Inflammatory macrophage treated with lipopolysaccharide for 4 hours (primary cell): Measurements from ENCODE around the gene FPGT.
"Not testable (repeated sequence)": the region's sequence is repeated elsewhere in the genome, so short reads cannot be mapped to it uniquely, and the experiment has no call there.

Source experiments
- DNase-seq: peaks from one replicate; pipeline ENCODE4 v3.0.0-alpha.2; 2020

The FPGT gene

DNA sequence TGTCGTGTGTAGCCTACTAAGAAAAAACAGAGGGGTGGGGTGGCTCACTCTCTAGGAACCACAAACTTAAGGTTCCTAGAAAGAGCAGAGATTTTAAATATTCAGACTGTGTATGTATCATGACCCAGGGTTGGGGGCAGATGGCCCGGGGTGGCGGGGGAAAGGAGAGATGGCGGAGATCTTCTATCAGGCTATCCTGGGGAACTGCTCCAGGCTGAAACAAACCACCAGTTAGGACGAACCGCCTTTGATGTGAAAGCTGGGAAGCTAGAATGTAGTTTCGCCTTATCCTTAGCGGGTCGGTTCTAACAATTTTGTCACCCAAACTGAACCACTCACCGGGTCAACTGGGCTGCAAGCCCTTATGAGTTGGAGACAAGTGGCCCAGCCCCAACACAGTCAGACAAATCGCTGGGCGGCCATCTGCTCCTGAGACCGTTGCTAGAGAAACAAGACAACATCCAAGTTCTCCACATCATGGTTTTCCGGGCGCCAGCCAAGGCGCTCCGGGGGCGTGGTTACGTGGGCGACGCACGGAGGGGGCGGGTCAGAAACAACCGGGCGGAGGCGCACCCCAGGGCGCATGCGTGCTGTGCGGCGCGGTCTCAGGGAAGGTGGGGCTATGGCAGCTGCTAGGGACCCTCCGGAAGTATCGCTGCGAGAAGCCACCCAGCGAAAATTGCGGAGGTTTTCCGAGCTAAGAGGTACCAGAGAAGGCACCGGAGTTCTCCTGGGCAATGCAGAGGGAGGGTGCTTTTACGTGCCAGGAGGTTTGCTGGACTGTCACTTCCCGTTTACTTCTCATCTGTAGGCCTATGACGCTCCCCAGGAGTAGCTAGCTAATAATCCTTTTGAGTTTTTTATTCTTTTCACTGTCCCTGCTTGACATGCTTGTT, at the start of gene FPGT, which contains the start of gene LRRIQ3:
FPGT (plus strand) TSS at position 586 of the 896 bp plus-strand sequence; CDS start at position 623, 37 bp downstream.
LRRIQ3 (minus strand) TSS at position 520 of the 896 bp plus-strand sequence. CDS start 14,492 bp downstream, outside the sequence.
- peak; percentile 91 for DNase-seq

DNA sequence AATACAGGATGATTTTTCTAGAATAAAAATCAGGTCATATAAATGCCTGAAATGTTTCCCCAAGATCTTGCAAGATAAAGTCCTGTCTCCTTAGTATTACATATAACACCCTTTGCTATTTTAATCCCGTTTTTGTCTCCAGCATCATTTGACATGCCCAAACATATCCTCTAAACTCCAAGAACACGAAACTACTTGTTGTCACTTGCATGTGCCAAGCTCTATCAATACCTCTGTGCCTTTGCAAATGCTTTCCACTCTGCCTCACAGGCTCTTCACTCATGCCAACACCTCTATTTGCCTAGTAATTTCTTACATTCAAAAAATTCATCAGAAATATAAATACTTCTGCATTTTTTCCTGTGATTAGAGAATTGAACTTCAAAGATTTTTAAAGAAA, 38.0 kb upstream of the FPGT start:
- no peak for DNase-seq

DNA sequence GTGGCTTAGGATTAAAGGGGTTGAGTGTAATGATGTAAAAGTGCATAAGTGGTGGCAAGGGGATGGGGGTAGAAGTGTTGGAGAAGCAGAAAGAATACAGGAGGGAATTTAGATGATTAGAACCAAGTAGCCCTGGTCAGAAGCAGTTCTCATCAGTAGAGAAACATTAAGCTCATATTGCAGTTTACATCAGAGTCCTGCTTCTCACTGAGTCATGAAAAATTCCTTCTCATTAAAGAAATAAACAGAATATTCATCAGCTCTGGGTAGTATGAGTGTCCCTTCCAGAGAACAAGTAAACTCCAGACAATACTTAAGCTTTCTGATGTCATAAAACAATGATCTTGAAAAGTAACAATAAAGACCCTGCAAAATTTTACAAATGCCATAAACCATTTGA, 36.5 kb upstream of the FPGT start:
- DNase-seq, result no peak

DNA sequence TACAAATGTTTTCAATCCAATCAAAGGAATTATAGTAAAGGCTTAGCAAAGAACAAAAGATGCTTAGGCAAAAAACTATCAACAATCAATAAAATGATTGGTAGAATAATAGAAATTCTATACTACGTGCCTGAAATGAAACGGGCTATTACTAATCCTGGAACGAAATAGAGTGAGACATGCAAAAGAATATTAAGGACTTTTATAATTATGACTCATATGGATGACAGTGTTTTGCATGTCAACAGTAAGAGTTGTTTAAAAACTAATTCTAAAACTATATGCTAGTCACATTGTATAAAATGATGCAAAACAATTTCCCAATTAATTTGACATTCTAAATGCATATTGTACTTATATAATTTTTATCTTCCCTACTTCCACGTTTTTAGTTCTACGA, 35.7 kb upstream of the FPGT start:
- no peak for DNase-seq

DNA sequence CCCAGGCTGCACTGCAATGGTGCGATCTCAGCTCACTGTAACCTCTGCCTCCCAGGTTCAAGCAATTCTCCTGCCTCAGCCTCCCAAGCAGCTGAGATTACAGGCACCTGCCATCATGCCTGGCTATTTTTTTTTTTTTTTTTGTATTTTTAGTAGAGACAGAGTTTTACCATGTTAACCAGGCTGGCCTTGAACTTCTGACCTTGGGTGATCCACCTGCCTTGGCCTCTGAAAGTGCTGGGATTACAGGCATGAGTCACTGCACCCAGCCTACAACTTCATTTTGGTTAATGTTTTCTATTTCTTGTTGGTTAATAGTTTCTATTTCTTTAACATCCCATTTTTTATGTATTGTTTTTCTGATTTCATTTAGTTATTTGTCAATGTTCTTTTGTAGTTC, 23.6 kb upstream of the FPGT start:
- not testable (repeated sequence) for DNase-seq

DNA sequence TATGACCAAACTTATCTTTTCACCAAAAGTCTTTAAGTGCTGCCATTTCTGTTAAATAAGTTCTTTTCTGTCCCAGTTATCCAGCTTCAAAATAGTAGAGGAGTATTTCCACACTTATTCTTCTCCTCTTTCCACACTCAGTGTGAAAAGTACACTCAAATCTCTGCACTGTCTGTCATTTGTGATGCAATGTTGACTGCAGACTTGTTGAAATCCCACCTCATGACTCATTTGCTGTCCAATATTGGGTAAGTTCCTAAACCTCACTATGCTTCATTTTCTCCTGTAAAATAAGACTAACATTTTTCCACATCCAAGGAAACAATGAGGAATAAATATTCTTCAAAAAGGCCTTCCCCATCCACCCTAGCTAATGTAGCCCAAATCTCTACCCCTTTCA, 17.6 kb upstream of the FPGT start:
- DNase-seq, result peak; percentile 77

DNA sequence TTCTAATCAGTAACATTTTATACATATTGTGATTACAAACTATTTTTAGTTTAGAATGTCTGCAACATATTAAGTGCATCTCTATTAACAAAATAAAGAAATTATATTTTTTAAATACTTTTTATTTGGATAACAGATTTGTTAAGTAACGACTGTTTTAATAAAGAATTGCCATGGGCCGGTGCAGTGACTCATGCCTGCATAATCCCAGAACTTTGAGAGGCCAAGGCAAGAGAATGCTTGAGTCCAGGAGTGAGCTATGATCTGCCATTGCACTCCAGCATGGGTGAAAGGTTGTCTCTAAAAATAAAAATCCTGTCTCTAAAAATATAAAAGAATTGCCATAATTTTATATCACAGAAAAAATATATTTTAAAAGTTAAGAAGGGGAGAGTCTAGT, 4.1 kb upstream of the FPGT start:
- DNase-seq, result no peak

DNA sequence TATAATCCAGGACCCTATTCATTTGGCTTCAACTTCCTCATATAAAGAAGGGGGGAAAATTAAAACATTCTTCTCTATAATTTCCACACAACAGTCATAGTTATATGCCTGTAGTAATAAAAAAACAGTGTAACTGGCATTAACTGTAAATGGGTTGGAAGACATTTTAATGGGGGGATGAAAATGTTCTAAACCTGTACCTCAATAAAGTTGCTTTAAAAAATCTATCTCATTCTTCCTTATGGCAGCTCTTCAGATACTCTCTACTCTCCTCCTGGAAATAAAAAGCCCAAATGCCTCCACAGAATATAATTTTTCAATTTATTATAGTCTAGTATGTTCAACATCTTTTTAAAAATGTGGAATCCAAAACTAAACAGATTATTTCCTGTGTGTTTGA, 2.7 kb upstream of the FPGT start:
- no peak for DNase-seq

DNA sequence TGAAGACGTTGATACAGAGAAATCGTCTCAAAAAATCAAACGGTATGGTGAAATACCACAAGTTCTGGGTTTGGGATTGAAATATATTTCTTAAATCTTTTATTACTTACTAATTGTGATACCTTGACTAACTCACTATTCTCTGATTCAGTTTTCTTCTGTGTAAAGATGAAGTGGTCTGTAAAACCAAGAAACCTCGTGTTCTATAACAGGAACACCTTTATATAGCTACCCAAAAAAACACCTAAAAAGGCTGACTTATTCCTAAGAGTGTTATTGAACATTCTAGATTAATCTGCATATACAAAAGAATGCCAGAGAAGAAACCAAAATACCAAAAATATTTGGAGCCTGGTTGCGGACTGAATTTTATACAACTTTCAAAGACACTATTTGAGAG, 787 bp upstream of the FPGT start:
- DNase-seq, result no peak

DNA sequence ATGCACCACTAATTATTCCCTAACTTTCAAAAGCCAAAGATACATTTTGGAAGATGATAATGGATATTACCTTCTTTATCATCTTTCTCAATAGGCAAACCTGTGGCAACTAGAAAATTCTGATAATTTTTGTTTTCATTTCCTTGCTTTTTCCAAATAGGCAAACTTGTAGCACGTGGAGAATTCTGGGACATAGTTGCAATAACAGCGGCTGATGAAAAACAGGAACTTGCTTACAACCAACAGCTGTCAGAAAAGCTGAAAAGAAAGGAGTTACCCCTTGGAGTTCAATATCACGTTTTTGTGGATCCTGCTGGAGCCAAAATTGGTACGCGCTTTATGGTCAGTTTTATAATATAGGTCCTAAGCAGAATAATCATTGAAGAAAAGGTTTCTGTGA, 1.5 kb downstream of the FPGT start:
- peak; percentile 60 for DNase-seq

DNA sequence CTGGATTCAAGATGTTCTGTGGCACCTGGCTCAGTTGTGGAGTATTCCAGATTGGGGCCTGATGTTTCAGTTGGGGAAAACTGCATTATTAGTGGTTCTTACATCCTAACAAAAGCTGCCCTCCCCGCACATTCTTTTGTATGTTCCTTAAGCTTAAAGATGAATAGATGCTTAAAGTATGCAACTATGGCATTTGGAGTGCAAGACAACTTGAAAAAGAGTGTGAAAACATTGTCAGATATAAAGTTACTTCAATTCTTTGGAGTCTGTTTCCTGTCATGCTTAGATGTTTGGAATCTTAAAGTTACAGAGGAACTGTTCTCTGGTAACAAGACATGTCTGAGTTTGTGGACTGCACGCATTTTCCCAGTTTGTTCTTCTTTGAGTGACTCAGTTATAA, 7.2 kb downstream of the FPGT start:
- DNase-seq, result no peak

DNA sequence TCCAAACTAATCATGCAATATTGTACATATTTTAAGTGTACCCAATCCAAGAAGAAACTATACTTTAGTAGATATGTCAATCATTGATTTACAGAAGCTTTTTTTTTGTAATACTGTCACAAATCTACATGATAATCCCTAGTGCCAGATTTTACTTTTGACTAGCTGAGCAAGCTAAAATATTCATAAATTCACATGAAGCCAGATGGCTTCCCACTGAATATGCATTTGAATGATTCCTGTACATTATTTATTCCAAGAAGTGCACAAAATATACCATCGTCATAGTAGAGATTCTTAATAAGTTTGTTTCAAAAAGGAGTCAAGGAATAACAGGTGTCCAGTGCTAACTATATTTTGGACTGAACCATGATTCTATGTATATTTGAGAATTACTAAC, 17.2 kb downstream of the FPGT start:
- no peak for DNase-seq

DNA sequence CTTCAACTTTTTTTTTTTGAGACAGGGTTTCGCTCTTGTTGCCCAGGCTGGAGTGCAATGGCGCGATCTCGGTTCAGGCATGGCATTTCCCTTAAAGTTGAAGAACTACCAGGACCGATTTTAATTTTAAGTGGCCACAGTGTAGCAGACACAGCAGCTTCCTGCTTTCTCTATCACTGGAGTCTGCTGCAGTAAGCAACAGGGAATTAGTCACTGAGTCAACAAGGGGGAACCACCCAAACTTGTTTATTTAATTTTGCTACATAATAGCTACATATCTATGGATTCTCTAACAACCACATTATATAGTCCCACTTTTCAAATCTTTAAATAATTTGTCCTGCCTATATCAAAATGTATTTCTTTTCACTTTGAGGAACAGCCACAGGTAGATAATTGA, 24.7 kb downstream of the FPGT start:
- DNase-seq, result no peak

DNA sequence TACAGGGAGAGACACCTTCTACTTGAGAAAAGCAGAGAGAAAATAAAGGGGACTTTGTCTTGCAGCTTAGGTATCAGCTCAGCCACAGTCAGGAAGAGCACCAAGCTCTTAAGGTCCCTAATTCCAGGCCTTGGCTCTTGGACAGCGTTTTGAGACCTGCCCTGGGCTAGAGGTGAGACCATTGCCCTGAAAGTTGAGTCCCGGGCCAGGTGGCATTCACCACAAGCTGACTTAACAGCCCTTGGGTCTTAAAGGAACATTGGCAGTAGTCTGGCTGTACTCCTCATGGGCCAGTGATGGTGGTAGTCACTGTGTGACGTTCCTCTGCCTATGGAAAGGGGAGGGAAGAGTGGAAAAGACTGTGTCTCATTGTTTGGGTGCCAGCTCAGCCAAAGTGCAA, 25.4 kb downstream of the FPGT start:
- DNase-seq, result no peak

DNA sequence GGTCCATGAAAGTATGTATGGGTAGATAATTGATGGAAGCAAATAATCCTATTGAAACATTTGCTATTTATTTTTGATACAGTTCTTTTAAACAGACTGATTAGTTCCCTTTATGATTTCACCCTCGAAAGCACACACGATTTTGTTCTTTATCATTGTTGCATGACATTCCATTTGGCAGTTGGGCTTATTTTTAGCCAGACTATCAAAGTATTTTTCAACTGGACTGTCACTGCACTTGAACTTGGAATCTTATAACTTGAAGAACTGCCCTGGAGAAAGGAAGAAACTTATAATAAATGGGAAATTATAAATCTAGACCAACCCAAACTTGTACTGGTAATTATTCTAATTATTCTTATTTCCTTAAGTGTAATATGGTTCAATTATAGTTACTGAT, 37.1 kb downstream of the FPGT start, which contains the start of gene TNNI3K:
TNNI3K (plus strand) TSS at position 235 of the 400 bp plus-strand sequence; CDS start at position 300, 65 bp downstream.
- DNase-seq, result no peak

DNA sequence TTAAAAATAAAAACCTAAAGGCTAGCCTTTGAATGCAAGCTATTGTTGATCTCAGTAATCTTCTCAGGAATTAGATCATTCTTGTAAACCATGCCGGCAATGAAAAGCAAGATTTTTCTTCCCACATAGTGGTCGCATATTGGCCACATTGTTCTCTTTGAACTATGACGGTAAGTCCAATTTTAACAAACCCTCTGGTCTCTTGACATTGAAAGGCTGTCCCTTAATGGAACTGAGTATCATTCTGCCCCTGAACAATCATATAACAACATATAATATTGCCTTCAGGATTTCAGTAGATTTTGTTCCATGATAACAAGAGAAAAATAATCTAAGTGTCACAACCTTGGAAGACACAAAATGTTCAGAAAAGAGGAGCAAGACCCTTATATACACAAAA, 38.4 kb downstream of the FPGT start:
- no peak for DNase-seq

DNA sequence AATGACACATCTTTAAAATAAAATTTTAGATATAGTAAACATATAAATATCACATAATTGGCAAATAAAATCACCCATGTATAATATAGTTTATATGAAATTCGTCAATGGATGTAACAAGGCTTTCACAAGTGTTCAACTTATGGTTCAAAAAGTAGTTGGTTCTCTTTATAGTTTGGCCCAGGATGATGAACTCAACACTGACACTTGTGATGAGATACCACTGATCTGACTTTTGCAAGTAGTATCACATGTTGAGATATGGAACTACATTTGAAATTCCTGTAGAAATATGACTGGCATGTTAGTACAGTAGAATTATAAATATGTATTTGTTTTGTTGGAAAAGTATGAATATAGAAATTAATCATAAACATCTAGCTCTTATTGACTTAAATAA, 39.0 kb downstream of the FPGT start:
- DNase-seq, result no peak

DNA sequence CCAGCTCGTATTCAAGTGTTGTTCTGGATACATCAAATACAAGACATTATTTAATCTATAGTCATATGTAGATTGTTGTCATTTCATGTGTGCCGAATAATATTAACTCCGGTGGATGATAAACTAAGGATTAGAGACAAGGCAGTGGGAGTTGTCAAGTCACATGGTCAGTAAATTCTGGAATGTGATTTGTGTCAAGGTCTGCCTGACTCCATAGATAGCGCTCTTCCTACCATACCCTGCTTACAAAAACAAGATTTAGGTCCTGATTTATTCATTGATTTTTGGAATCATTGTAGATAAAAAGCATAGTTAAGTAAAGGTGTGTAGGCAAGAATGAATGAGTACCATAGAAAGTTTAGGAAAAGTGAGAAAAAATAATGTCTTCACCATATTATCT, 39.7 kb downstream of the FPGT start:
- no peak for DNase-seq

DNA sequence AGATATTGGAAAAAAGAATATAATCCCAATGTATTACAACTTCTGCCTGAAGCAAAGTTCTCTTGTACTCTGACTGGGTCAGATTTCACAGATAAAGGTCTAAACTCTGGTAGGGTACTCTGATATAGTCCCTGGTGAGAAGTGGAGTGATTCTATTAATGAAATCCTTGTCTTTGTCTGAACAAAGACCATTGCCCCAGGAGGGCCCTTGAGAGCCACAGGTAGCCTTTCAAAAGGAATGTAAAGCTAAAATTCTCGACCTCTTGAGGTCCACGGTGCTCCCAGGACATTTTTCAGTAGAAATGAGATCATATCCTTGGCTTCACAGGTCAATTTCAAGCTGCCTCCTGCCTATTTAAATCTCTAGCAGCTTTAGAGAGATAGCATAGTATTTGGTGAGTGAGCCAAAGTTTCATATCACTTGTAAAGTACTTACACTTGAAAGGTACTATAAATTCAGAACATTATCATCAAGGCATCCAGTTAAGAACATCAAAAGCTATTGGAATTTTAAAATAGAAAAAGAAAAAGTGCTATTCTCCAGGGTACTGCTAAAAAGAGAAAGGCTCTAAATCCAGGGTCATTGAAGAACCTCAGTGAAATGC, 47.2 kb downstream of the FPGT start:
- DNase-seq, result no peak

DNA sequence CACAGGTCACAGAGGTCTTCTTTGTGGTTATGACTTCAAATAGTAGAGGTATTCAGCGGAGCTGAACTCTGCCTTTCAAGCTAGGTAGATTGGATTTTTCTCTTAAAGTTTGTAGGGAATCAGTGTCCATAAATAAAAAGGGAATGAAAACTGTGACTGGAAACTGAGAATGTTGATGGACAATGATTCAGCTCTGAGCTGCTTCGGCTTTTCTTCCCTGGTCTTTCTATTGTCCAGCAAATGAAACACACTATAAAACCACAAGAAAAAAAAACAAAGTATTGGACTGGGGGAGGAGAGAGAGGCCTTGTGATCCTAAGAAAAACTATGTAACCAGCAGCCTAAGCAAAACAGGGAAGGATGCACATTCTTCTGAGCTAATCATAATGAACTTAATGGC, 48.3 kb downstream of the FPGT start:
- DNase-seq, result no peak

DNA sequence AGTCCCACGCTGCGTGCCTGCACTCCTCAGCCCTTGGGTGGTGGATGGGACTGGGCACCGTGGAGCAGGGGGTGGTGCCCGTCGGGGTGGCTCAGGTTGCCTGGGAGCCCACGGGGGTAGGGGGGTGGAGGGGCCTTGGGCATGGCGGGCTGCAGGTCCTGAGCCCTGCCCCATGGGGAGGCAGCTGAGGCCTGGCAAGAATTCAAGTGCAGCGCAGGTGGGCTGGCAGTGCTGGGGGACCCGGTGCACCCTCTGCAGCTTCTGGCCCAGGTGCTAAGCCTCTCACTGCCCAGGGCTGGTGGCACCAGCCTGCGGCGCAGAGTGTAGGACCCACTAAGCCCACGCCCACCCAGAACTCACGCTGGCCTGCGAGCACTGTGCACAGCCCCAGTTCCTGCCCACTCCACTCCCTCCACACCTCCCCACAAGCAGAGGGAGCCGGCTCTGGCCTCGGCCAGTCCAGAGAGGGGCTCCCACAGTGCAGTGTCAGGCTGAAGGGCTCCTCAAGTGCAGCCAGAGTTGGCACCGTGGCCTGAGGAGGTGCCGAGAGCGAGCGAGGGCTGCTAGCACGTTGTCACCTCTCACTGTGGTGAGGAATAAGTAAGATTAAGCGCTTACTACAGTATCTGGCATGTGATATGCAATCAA, 50.0 kb downstream of the FPGT start:
- DNase-seq, result no peak

DNA sequence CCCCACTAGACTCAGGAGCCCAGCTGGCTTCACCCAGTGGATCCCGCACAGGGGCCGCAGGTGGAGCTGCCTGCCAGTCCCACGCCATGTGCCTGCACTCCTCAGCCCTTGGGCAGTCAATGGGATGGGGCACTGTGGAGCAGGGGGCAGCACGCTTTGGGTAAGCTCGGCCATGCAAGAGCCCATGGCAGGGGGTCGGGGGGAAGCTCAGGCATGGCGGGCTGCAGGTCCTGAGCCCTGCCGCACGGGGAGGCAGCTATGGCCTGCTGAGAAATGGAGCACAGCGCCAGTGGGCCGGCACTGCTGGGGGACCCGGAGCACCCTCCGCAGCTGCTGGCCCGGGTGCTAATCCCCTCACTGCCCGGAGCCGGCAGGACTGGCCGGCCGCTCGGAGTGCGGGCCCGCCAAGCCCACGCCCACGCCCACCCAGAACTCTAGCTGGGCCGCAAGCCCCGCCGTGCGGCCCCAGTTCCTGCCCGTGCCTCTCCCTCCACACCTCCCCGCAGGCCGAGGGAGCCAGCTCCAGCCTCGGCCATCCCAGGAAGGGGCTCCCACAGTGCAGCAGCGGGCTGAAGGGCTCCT, 55.3 kb downstream of the FPGT start:
- not testable (repeated sequence) for DNase-seq
